Spleen (tissue), 11 donors: Measurements from ENCODE around the gene UGT3A1. TPM values are rescaled to one million over a fixed set of nuclear protein-coding genes. Genes with fewer than 3 reads are reported as not detected.

ENCODE experiments used
- DNase-seq: peaks from one replicate; pipeline ENCODE4 v3.0.0-alpha.2; 2020
- H3K27ac ChIP-seq, 8 donors: fragments of 200-600 bp; sonication (generic) in 7 of 8; 1 replicate in 4 of 8; 2 replicates in 4 of 8; pipeline versions ENCODE4 v1.5.0 to v1.8.0; 2016 to 2021; ENCODE audit warnings: inconsistent platforms in 4 of 8, mild to moderate bottlenecking in 4 of 8, moderate library complexity in 1 of 8
- H3K27me3 ChIP-seq, 7 donors: fragments of 200-600 bp; sonication (generic) in 6 of 7; replicated peaks in 1 of 7; 1 replicate in 4 of 7; 2 replicates in 3 of 7; pipeline versions ENCODE4 v1.5.0 to v1.8.0; 2016 to 2021; ENCODE audit warnings: inconsistent platforms in 3 of 7, mild to moderate bottlenecking in 1 of 7
- H3K36me3 ChIP-seq, 6 donors: fragments of 200-600 bp; sonication (generic) in 5 of 6; 1 replicate in 4 of 6; 2 replicates in 2 of 6; pipeline versions ENCODE4 v1.5.0 to v1.8.0; 2016 to 2021; ENCODE audit warnings: inconsistent platforms in 2 of 6
- H3K4me1 ChIP-seq, 6 donors: fragments of 200-600 bp; sonication (generic) in 5 of 6; 1 replicate in 3 of 6; 2 replicates in 3 of 6; pipeline versions ENCODE4 v1.5.0 to v1.8.0; 2016 to 2021; ENCODE audit warnings: inconsistent platforms in 3 of 6
- H3K4me3 ChIP-seq, 8 donors: fragments of 200-600 bp; sonication (generic) in 7 of 8; 1 replicate in 4 of 8; 2 replicates in 4 of 8; pipeline versions ENCODE4 v1.5.0 to v1.8.0; 2016 to 2021; ENCODE audit warnings: inconsistent platforms in 4 of 8, mild to moderate bottlenecking in 4 of 8, moderate library complexity in 2 of 8
- H3K9me3 ChIP-seq, 8 donors: fragments of 200-600 bp; sonication (generic) in 7 of 8; 1 replicate in 4 of 8; 2 replicates in 4 of 8; pipeline versions ENCODE4 v1.5.0 to v1.8.0; 2016 to 2021; ENCODE audit warnings: inconsistent platforms in 4 of 8
- CTCF ChIP-seq, 11 experiments: fragments of 200-600 bp in 7 of 11; fragments of 450-650 bp in 4 of 11; sonication (generic) in 4 of 11; IDR thresholded peaks in 8 of 11; conservative IDR thresholded peaks in 3 of 11; 1 replicate in 7 of 11; 2 replicates in 4 of 11; pipeline versions ENCODE4 v1.4.0 to v1.8.0; 2016 to 2021; ENCODE audit warnings: antibody characterized with exemption in 11 of 11, inconsistent platforms in 4 of 11, mild to moderate bottlenecking in 1 of 11
- POLR2A ChIP-seq, 3 donors: fragments of 450-650 bp; IDR thresholded peaks; one replicate each; pipeline ENCODE4 v1.5.1; 2017; ENCODE audit warnings: antibody characterized with exemption in 3 of 3, mild to moderate bottlenecking in 1 of 3
- POLR2AphosphoS5 ChIP-seq, 3 donors: sonication (generic); formaldehyde crosslinking; IDR thresholded peaks; one replicate each; pipeline ENCODE4 v1.5.1; 2017; ENCODE audit warnings: antibody characterized with exemption in 3 of 3
- WGBS, 5 donors: extraction: QIAGEN DNeasy Blood & Tissue Kit in 3 of 5; methylation state at CpG; one replicate each; pipeline versions ENCODE4 v1.1.5 to v1.1.7; 2013 to 2018; 5-methylcytosine and 5-hydroxymethylcytosine counted together
- intact Hi-C: fragments of 100-400 bp; cut with DNase I; formaldehyde crosslinking; loops from one replicate; pipeline ENCODE4 v1.15.0; 2023; ENCODE audit warnings: low total_unique reads
- polyA plus RNA-seq, 3 donors: library from polyadenylated mRNA; stranded (reverse); fragments of 200-250 nt; gene quantifications; one replicate each; pipeline ENCODE4 v1.2.1, GENCODE V29; 2013
- total RNA-seq, 7 donors: library from RNA; depleted of rRNA in 3 of 7; stranded (reverse); fragments of >200 nt in 3 of 7; fragmentation: NEBNext Ultra II Directional in 4 of 7; extraction: Animal tissue kit (Norgen Biotek cat#: 25700) in 4 of 7; gene quantifications; one replicate each; pipeline versions ENCODE4 v1.1.0 to v1.2.1, GENCODE V29; 2016 to 2021
- donor health status: healthy with polysubstance abuse.
- donor health status: DM: no; HTN: no; CAD: no; lungs with moderate emphysema.
- donor health status: DM: no; HTN: no; CAD: no.
- donor health status: Bipolar disorder and iron deficiency.
- donor health status: healthy.
- donor health status: DM: no; HTN: no; CAD: no.
- donor health status: DM: yes; HTN: yes; CAD: no.

UGT3A1 gene
- total and polyA plus RNA-seq, 10 donors = not detected

GRCh38 chr5:35971878-35972210 is 19.3 kb downstream of the UGT3A1 start:
- 78 to 87% (median 80%) methylated on average over 5 of the region's 5 CpGs for WGBS, 5 donors
- intact Hi-C loops = no loop called here

GRCh38 chr5:35971186-35971877 is 19.9 kb downstream of the UGT3A1 start:
- intact Hi-C loops = no loop called here
- TF ChIP-seq POLR2AphosphoS5 (IDR thresholded peaks at IDR 0.05) = no peak
- TF ChIP-seq CTCF (IDR thresholded peaks at IDR 0.05 in 8 of 11, conservative IDR thresholded peaks at IDR 0.05 in 3 of 11) = no peak
- no peak for TF ChIP-seq POLR2A (IDR thresholded peaks at IDR 0.05)
- WGBS, 5 donors = 83 to 94% (median 84%) methylated on average over 4 of the region's 4 CpGs
- Histone ChIP-seq H3K36me3 (no peaks in the 10 kb centered on the region), H3K27ac (no peak overlapping the region), H3K9me3 (peaks cover 0 to 7% (median 0%) of the 10 kb centered on the region in 8 donors), H3K4me1 (no peaks in the 10 kb centered on the region), H3K27me3 (no peaks in the 10 kb centered on the region), H3K4me3 (no peak overlapping the region)
- DNase-seq = no peak

More at GRCh38 chr5:35971878-35972210, 19.3 kb downstream of the UGT3A1 start:
- Histone ChIP-seq H3K27me3 (no peaks in the 10 kb centered on the region), H3K36me3 (no peaks in the 10 kb centered on the region), H3K4me1 (no peaks in the 10 kb centered on the region), H3K4me3 (no peak overlapping the region), H3K9me3 (peaks cover 0 to 7% (median 0%) of the 10 kb centered on the region in 8 donors), H3K27ac (no peak overlapping the region)
- no peak for TF ChIP-seq POLR2AphosphoS5 (IDR thresholded peaks at IDR 0.05)
- no peak for TF ChIP-seq CTCF (IDR thresholded peaks at IDR 0.05 in 8 of 11, conservative IDR thresholded peaks at IDR 0.05 in 3 of 11)
- no peak for TF ChIP-seq POLR2A (IDR thresholded peaks at IDR 0.05)
- no peak for DNase-seq

GRCh38 chr5:35963381-35963843 is 27.8 kb downstream of the UGT3A1 start:
- Histone ChIP-seq H3K36me3 (no peaks in the 10 kb centered on the region), H3K27me3 (peaks cover 0 to 6% (median 0%) of the 10 kb centered on the region in 7 donors), H3K4me1 (no peaks in the 10 kb centered on the region), H3K27ac (no peak overlapping the region), H3K9me3 (peaks cover 0 to 33% (median 12%) of the 10 kb centered on the region in 8 donors), H3K4me3 (no peak overlapping the region)
- WGBS, 5 donors = 49 to 54% (median 52%) methylated on average over 8 of the region's 8 CpGs
- TF ChIP-seq POLR2AphosphoS5 (IDR thresholded peaks at IDR 0.05) (no peak), CTCF (IDR thresholded peaks at IDR 0.05 in 8 of 11, conservative IDR thresholded peaks at IDR 0.05 in 3 of 11) (peak in 3 of 11 experiments; percentile 26 to 28 (median 26))
- DNase-seq = no peak
- intact Hi-C loops = no loop called here

- TF ChIP-seq CTCF (IDR thresholded peaks at IDR 0.05 in 8 of 11, conservative IDR thresholded peaks at IDR 0.05 in 3 of 11) = no peak
- Histone ChIP-seq H3K27me3 (peaks cover 0 to 6% (median 0%) of the 10 kb centered on the region in 7 donors), H3K36me3 (no peaks in the 10 kb centered on the region), H3K4me1 (no peaks in the 10 kb centered on the region), H3K27ac (no peak overlapping the region), H3K4me3 (no peak overlapping the region), H3K9me3 (peaks cover 0 to 42% (median 21%) of the 10 kb centered on the region in 8 donors)
- WGBS, 5 donors = 68 to 83% (median 75%) methylated on average over 6 to 7 of the region's 7 CpGs
- intact Hi-C loops = no loop called here
- DNase-seq = no peak
Measured at GRCh38 chr5:35960328-35960727, 30.9 kb downstream of the UGT3A1 start.
